GM06990 (cell line): ENCODE measurements around the gene COQ7.

Source experiments
- DNase-seq: peaks from one replicate; pipeline ENCODE4 v3.0.0-alpha.2; 2011; ENCODE audit not compliant: insufficient read length; ENCODE audit errors: extremely low read depth
- H3K27me3 ChIP-seq: replicated peaks from 2 replicates; pipeline ENCODE4 v1.6.0; 2011; ENCODE audit warnings: low read length; ENCODE audit not compliant: control insufficient read depth, insufficient read depth
- H3K36me3 ChIP-seq: 2 replicates; pipeline ENCODE4 v1.5.1; 2011; ENCODE audit warnings: low read length; ENCODE audit not compliant: control insufficient read depth, insufficient read depth
- H3K4me3 ChIP-seq: replicated peaks from 2 replicates; pipeline ENCODE4 v1.5.1; 2011; ENCODE audit warnings: low read depth, mild to moderate bottlenecking, control low read depth, low read length
- TF ChIP-seq, protein P1 (sequence below): IDR thresholded peaks from 2 replicates; pipeline ENCODE4 v1.5.1; 2011; ENCODE audit warnings: low read length, control low read depth, mild to moderate bottlenecking, inconsistent platforms; ENCODE audit not compliant: insufficient read depth, poor library complexity, severe bottlenecking

Gene COQ7

DNA sequence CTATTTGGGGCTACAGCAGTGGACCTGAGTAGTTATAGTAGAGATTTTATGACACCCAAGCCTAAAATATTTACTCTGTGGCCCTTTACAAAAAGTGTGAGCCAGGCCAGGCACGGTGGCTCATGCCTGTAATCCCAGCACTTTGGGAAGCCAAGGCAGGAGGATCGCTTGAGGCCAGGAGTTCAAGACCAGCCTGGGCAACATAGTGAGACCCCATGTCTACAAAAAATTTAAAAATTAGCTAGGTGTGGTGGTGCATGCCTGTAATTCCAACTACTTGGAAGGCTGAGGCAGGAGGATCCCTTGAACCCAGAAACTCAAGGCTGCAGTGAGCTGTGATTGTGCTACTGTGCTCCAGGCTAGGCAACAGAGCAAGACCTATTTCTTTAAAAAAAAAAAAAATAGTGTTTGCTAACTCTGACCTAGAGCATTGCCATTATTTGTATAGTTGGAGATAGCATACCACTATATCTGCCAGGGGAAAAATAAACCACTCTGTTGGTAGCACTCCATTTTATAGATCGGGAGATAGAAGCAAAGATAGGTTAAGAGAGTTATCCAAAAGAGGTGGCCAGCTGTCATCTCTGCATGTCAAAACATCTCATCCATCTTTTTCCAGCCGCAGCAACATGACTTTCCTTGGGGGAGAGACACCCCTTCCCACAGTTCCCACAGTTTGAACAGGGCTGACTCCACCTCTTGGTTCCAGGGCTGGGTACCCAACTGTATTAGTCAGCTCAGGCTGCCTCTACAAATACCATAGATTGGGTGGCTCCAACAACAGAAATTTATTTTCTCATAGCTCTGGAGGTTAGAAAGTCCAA lies 43.3 kb downstream of the COQ7 start:
- Histone ChIP-seq H3K27me3 (no peaks in the 10 kb centered on the region; the same call in 1 of the 2 replicates), H3K36me3 (no peaks in the 10 kb centered on the region), H3K4me3 (no peak overlapping the region)
- no peak for DNase-seq
- TF ChIP-seq, protein P1, sequence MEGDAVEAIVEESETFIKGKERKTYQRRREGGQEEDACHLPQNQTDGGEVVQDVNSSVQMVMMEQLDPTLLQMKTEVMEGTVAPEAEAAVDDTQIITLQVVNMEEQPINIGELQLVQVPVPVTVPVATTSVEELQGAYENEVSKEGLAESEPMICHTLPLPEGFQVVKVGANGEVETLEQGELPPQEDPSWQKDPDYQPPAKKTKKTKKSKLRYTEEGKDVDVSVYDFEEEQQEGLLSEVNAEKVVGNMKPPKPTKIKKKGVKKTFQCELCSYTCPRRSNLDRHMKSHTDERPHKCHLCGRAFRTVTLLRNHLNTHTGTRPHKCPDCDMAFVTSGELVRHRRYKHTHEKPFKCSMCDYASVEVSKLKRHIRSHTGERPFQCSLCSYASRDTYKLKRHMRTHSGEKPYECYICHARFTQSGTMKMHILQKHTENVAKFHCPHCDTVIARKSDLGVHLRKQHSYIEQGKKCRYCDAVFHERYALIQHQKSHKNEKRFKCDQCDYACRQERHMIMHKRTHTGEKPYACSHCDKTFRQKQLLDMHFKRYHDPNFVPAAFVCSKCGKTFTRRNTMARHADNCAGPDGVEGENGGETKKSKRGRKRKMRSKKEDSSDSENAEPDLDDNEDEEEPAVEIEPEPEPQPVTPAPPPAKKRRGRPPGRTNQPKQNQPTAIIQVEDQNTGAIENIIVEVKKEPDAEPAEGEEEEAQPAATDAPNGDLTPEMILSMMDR: no peak

DNA sequence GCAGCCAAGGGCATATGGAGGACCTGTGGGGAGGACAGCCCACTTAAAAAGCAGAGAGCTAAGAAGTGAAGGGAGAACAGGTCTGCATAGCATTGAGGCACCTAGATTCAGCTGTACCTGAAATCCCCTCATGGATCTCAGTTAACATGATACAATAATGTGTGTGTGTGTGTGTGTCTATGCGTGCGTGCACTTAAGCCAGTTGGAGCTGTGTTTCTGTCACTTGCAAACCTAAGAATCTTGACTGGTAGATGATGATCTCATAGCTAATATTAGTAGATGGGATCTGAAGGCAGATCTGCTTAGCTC lies 44.6 kb downstream of the COQ7 start:
- TF ChIP-seq, protein P1: no peak

DNA sequence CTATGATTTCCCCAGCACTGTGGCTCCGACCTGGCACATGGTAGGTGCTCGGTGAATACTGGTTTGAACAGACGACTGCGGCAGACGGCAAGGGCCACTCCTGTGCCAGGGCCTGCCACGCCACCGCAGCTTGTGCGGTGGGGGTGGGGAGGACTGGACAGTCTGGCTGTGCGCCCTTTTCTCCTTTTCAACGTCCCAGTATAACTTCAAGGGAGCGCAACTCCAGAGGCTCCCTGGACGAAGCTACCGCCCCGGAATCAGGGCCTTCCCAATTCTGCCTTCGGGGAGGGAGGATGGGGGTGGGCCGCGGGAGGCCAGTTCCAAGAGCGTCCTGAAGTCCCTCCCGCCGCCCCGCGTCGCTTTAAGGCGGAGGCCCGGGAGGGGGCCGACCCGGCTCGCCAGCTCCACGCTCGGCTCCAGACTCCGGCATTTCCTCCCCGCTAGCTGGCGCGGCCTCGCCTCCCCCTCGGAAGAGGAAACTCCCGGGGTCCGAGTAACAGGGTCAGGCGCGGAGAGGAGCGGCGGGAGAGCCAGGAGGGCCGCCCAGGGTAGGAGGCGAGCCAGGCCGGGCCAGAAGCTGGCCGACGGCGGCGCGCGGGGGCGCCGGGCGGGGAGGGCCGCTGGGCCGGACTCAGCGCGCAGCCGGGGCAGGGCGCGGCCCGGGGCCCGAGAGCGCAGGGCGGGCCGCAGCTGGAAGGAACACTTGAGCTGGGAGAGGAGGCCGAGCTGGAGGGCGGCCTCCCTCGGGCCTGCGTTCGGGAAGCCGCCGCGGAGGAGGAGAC lies 46.4 kb downstream of the COQ7 start, which contains the start of gene ITPRIPL2:
Gene ITPRIPL2, plus strand, starts transcription at position 388 of the 782 bp plus-strand sequence. CDS start 498 bp downstream, outside the sequence.
- Histone ChIP-seq H3K27me3 (no peaks in the 10 kb centered on the region; the same call in 1 of the 2 replicates), H3K4me3 (peak within 1 kb of the TSS; percentile 62), H3K36me3 (no peaks in the 10 kb centered on the region)
- TF ChIP-seq, protein P1: no peak
- peak; percentile 71 for DNase-seq

More for the DNA sequence above, 44.6 kb downstream of the COQ7 start:
- DNase-seq: no peak
- no peaks in the 10 kb centered on the region; the same call in 1 of the 2 replicates for H3K27me3 ChIP-seq
- H3K36me3 ChIP-seq: no peaks in the 10 kb centered on the region
- no peak overlapping the region for H3K4me3 ChIP-seq

DNA sequence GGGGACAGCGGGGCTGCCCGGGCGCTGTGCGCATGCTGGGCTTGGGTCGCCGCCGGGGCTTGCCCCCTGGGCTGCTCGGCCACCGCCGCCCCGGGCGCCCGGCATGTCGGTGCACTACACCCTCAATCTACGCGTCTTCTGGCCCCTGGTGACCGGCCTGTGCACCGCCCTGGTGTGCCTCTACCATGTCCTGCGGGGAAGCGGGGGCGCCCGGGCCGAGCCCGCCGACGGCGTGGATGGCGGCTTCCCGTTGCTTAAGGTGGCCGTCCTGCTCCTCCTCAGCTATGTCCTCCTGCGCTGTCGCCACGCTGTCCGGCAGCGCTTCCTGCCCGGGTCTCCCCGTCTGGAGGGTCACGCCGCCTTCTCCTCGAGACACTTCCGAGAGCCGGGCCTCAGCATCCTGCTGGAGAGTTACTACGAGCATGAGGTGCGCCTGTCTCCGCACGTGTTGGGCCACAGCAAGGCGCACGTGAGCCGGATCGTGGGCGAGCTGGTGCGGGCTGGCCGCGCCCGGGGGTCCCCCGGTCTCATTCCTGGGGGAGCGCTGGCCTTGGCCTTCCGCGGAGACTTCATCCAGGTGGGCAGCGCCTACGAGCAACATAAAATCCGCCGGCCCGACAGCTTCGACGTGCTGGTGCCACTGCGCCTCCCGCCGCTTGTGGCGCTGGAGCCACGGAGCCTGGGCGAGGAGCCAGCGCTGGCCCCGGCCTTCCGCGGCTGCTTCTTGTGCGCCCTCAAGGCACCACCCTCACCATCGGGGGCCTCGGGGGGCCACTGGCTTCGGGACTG lies 47.1 kb downstream of the COQ7 start:
- TF ChIP-seq, protein P1: no peak
- Histone ChIP-seq H3K4me3 (peak overlapping the region; percentile 62), H3K36me3 (no peaks in the 10 kb centered on the region), H3K27me3 (no peaks in the 10 kb centered on the region; the same call in 1 of the 2 replicates)
- DNase-seq: peak; percentile 73

DNA sequence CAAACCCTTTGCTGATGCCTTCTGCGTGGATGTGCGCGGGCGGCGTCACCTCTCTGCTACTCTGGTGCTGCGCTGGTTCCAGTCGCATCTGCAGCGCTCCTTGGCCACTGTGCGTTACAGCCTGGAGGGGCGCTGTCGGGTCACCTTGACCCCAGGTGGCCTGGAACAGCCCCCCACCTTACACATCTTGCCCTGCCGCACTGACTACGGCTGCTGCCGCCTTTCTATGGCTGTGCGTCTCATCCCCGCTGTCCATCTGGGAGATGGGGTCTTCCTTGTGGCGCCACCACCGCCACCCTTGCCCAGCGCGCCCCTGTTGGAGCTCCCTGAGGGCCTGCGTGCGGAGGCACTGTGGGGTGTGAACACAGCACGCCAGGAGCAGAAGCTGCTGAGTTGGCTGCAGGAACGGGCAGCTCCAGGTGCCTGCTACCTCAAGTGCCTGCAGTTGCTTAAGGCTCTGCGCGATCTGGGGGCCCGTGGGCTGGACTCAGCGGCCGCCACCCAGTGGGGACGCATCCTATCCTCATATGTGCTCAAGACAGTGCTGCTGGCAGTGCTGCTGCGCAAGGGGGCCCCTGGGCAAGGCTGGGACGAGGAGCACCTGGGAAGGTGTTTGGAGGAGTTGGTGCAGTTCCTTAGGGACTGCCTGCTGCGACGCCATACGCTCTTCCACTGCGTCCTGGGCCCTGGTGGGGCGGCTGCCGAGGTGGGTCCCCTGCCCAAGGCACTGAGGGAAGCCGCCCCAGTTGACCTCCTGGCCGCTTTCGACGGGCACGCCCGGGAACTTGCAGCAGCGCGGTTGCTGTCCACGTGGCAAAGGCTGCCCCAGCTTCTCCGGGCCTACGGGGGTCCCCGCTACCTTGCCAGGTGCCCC lies 48.0 kb downstream of the COQ7 start:
- Histone ChIP-seq H3K36me3 (no peaks in the 10 kb centered on the region), H3K27me3 (no peaks in the 10 kb centered on the region; the same call in 1 of the 2 replicates), H3K4me3 (no peak overlapping the region)
- TF ChIP-seq, protein P1: no peak
- DNase-seq: no peak
